Right forelimb (tissue), 1 donor: ENCODE results near the gene KCNIP2.

Source experiments
- DNase-seq: peaks from one replicate; pipeline ENCODE4 v3.0.0-alpha.2; 2018

The KCNIP2 gene

GRCh38 chr10:101851411-101852116, 8.0 kb upstream of the KCNIP2 start:
- peak; percentile 30 for DNase-seq

GRCh38 chr10:101850749-101851148, 7.1 kb upstream of the KCNIP2 start:
- peak; percentile 16 for DNase-seq

- peak; percentile 27 for DNase-seq
Measured at GRCh38 chr10:101848894-101849351, 5.3 kb upstream of the KCNIP2 start.

GRCh38 chr10:101848408-101848807, 4.8 kb upstream of the KCNIP2 start:
- peak; percentile 31 for DNase-seq

- peak; percentile 20 for DNase-seq
Measured at GRCh38 chr10:101845893-101846292, 2.3 kb upstream of the KCNIP2 start.

GRCh38 chr10:101841826-101842225, 1.8 kb downstream of the KCNIP2 start:
- DNase-seq, result peak; percentile 35

GRCh38 chr10:101840741-101841453, 2.7 kb downstream of the KCNIP2 start:
- peak; percentile 90 for DNase-seq

- DNase-seq, result no peak
Measured at GRCh38 chr10:101840102-101840684, 3.4 kb downstream of the KCNIP2 start.

GRCh38 chr10:101839416-101840063, 4.1 kb downstream of the KCNIP2 start:
- DNase-seq, result peak; percentile 43

- peak; percentile 22 for DNase-seq
Measured at GRCh38 chr10:101839002-101839401, 4.6 kb downstream of the KCNIP2 start.

- peak; percentile 40 for DNase-seq
Measured at GRCh38 chr10:101838416-101838970, 5.1 kb downstream of the KCNIP2 start.

- DNase-seq, result peak; percentile 2
Measured at GRCh38 chr10:101837748-101838147, 5.9 kb downstream of the KCNIP2 start.

GRCh38 chr10:101835362-101835761, 8.2 kb downstream of the KCNIP2 start:
- DNase-seq, result peak; percentile 17

- DNase-seq, result peak; percentile 40
Measured at GRCh38 chr10:101834341-101834740, 9.3 kb downstream of the KCNIP2 start.

GRCh38 chr10:101833466-101833865, 10.1 kb downstream of the KCNIP2 start:
- peak; percentile 22 for DNase-seq

GRCh38 chr10:101832325-101832771, 11.3 kb downstream of the KCNIP2 start:
- DNase-seq, result peak; percentile 32

GRCh38 chr10:101831169-101831811, 12.3 kb downstream of the KCNIP2 start:
- DNase-seq, result no peak

- DNase-seq, result peak; percentile 92
Measured at GRCh38 chr10:101830322-101831168, 13.1 kb downstream of the KCNIP2 start.

GRCh38 chr10:101829561-101830315, 13.9 kb downstream of the KCNIP2 start:
- DNase-seq, result peak; percentile 78

GRCh38 chr10:101828766-101829551, 14.6 kb downstream of the KCNIP2 start:
- DNase-seq, result peak; percentile 48
